Activated CD4-positive, alpha-beta T cell treated with anti-CD3 and anti-CD28 coated beads, Interleukin-2, amount 10 ng/mL, durations not matched to agents 7 days and 5 days (primary cell): Measurements from ENCODE around the gene GALNT14. TPM values are rescaled to one million over a fixed set of nuclear protein-coding genes. Genes with fewer than 3 reads are reported as not detected.

Experiments used
- CTCF ChIA-PET: fragments of 350-600 bp; sonication (Branson Sonifier 250); formaldehyde crosslinking; loops from one replicate; lab custom pipeline; 2021; ENCODE audit warnings: antibody characterized with exemption; lab: Charles Lee
- POLR2A ChIA-PET: fragments of 350-600 bp; sonication (Branson Sonifier 250); formaldehyde crosslinking; loops from one replicate; lab custom pipeline; 2021; ENCODE audit warnings: antibody characterized with exemption; lab: Charles Lee
- DNase-seq: peaks from one replicate; pipeline ENCODE4 v3.0.0-alpha.2; 2020
- H3K27ac Mint-ChIP-seq: one replicate; pipeline ENCODE4 v1.8.0; 2021; ENCODE audit warnings: mild to moderate bottlenecking, moderate library complexity, mixed read lengths
- H3K27me3 Mint-ChIP-seq: one replicate; pipeline ENCODE4 v1.8.0; 2021; ENCODE audit warnings: mixed read lengths
- H3K36me3 Mint-ChIP-seq: one replicate; pipeline ENCODE4 v1.8.0; 2021; ENCODE audit warnings: low read depth, mixed read lengths
- H3K4me1 Mint-ChIP-seq: one replicate; pipeline ENCODE4 v1.8.0; 2021; ENCODE audit warnings: mixed read lengths
- H3K4me3 Mint-ChIP-seq: one replicate; pipeline ENCODE4 v1.8.0; 2021; ENCODE audit warnings: mild to moderate bottlenecking, moderate library complexity, mixed read lengths
- H3K9me3 Mint-ChIP-seq: one replicate; pipeline ENCODE4 v1.8.0; 2021; ENCODE audit warnings: mixed read lengths
- total RNA-seq, 2 experiments: library from RNA; stranded (reverse); gene quantifications; one replicate each; pipeline ENCODE4 v1.2.3, GENCODE V29; 2021

The GALNT14 gene
- total RNA-seq, 2 experiments from 2014 or later = not detected

GRCh38 chr2:31078011-31078410 lies 60.2 kb downstream of the GALNT14 start:
- H3K9me3 Mint-ChIP-seq = no peaks in the 10 kb centered on the region
- no peaks in the 10 kb centered on the region for H3K4me1 Mint-ChIP-seq
- no peak for DNase-seq
- no peak overlapping the region for H3K4me3 Mint-ChIP-seq
- ChIA-PET POLR2A (no interaction called here), CTCF (interaction anchor here (1.3 kb wide), 1 partner anchor 366 kb away, joined by 3 read pairs; no protein-coding TSS in a partner anchor)
- H3K36me3 Mint-ChIP-seq = no peaks in the 10 kb centered on the region
- H3K27me3 Mint-ChIP-seq = peaks cover 7% of the 10 kb centered on the region
- no peak overlapping the region for H3K27ac Mint-ChIP-seq

GRCh38 chr2:31075941-31076590 lies 62.2 kb downstream of the GALNT14 start:
- peaks cover 5% of the 10 kb centered on the region for H3K27me3 Mint-ChIP-seq
- POLR2A ChIA-PET = no interaction called here
- H3K27ac Mint-ChIP-seq = no peak overlapping the region
- H3K4me3 Mint-ChIP-seq = no peak overlapping the region
- no peaks in the 10 kb centered on the region for H3K4me1 Mint-ChIP-seq
- no peaks in the 10 kb centered on the region for H3K9me3 Mint-ChIP-seq
- no peaks in the 10 kb centered on the region for H3K36me3 Mint-ChIP-seq
- DNase-seq = no peak
- CTCF ChIA-PET = no interaction called here

- H3K36me3 Mint-ChIP-seq = no peaks in the 10 kb centered on the region
- H3K27me3 Mint-ChIP-seq = peaks cover 5% of the 10 kb centered on the region
- no peak for DNase-seq
- no peak overlapping the region for H3K4me3 Mint-ChIP-seq
- H3K9me3 Mint-ChIP-seq = no peaks in the 10 kb centered on the region
- no peaks in the 10 kb centered on the region for H3K4me1 Mint-ChIP-seq
- no peak overlapping the region for H3K27ac Mint-ChIP-seq
- ChIA-PET POLR2A (no interaction called here), CTCF (no interaction called here)
These were observed 62.8 kb downstream of the GALNT14 start for GRCh38 chr2:31075431-31075830.

GRCh38 chr2:31071741-31072140 lies 66.5 kb downstream of the GALNT14 start:
- Mint-ChIP-seq H3K36me3 (no peaks in the 10 kb centered on the region), H3K27me3 (no peaks in the 10 kb centered on the region), H3K4me3 (no peak overlapping the region), H3K9me3 (no peaks in the 10 kb centered on the region), H3K4me1 (no peaks in the 10 kb centered on the region), H3K27ac (no peak overlapping the region)
- ChIA-PET CTCF (no interaction called here), POLR2A (no interaction called here)
- DNase-seq = no peak

- POLR2A ChIA-PET = no interaction called here
- H3K9me3 Mint-ChIP-seq = no peaks in the 10 kb centered on the region
- H3K27ac Mint-ChIP-seq = no peak overlapping the region
- DNase-seq = no peak
- H3K27me3 Mint-ChIP-seq = no peaks in the 10 kb centered on the region
- no peaks in the 10 kb centered on the region for H3K36me3 Mint-ChIP-seq
- H3K4me3 Mint-ChIP-seq = no peak overlapping the region
- CTCF ChIA-PET = no interaction called here
- H3K4me1 Mint-ChIP-seq = no peaks in the 10 kb centered on the region
These were observed 67.7 kb downstream of the GALNT14 start for GRCh38 chr2:31070339-31071125.

GRCh38 chr2:31069643-31070325 lies 68.5 kb downstream of the GALNT14 start:
- Mint-ChIP-seq H3K27ac (no peak overlapping the region), H3K36me3 (no peaks in the 10 kb centered on the region), H3K27me3 (no peaks in the 10 kb centered on the region), H3K4me3 (no peak overlapping the region), H3K9me3 (no peaks in the 10 kb centered on the region), H3K4me1 (no peaks in the 10 kb centered on the region)
- ChIA-PET CTCF (no interaction called here), POLR2A (no interaction called here)
- no peak for DNase-seq

- Mint-ChIP-seq H3K27ac (no peak overlapping the region), H3K4me3 (no peak overlapping the region), H3K36me3 (no peaks in the 10 kb centered on the region), H3K4me1 (no peaks in the 10 kb centered on the region), H3K27me3 (peaks cover 4% of the 10 kb centered on the region), H3K9me3 (no peaks in the 10 kb centered on the region)
- no peak for DNase-seq
- ChIA-PET CTCF (no interaction called here), POLR2A (no interaction called here)
These were observed 71.0 kb downstream of the GALNT14 start for GRCh38 chr2:31067259-31067658.

- Mint-ChIP-seq H3K27me3 (peaks cover 7% of the 10 kb centered on the region), H3K9me3 (no peaks in the 10 kb centered on the region), H3K27ac (no peak overlapping the region), H3K36me3 (no peaks in the 10 kb centered on the region), H3K4me1 (no peaks in the 10 kb centered on the region), H3K4me3 (no peak overlapping the region)
- DNase-seq = no peak
- ChIA-PET POLR2A (no interaction called here), CTCF (no interaction called here)
These were observed 71.7 kb downstream of the GALNT14 start for GRCh38 chr2:31066551-31066950.

- POLR2A ChIA-PET = no interaction called here
- Mint-ChIP-seq H3K27ac (no peak overlapping the region), H3K36me3 (no peaks in the 10 kb centered on the region), H3K4me1 (no peaks in the 10 kb centered on the region), H3K9me3 (no peaks in the 10 kb centered on the region), H3K27me3 (peaks cover 7% of the 10 kb centered on the region), H3K4me3 (no peak overlapping the region)
- DNase-seq = no peak
- CTCF ChIA-PET = no interaction called here
These were observed 72.2 kb downstream of the GALNT14 start for GRCh38 chr2:31066086-31066485.

GRCh38 chr2:31065356-31065755 lies 72.9 kb downstream of the GALNT14 start:
- peaks cover 7% of the 10 kb centered on the region for H3K27me3 Mint-ChIP-seq
- ChIA-PET CTCF (no interaction called here), POLR2A (no interaction called here)
- H3K9me3 Mint-ChIP-seq = no peaks in the 10 kb centered on the region
- H3K36me3 Mint-ChIP-seq = no peaks in the 10 kb centered on the region
- no peak overlapping the region for H3K27ac Mint-ChIP-seq
- DNase-seq = no peak
- H3K4me3 Mint-ChIP-seq = no peak overlapping the region
- H3K4me1 Mint-ChIP-seq = no peaks in the 10 kb centered on the region

- Mint-ChIP-seq H3K4me1 (no peaks in the 10 kb centered on the region), H3K36me3 (no peaks in the 10 kb centered on the region)
These were observed 77.8 kb downstream of the GALNT14 start for GRCh38 chr2:31060397-31060796.

GRCh38 chr2:31058096-31059035 lies 79.9 kb downstream of the GALNT14 start:
- DNase-seq = no peak
- CTCF ChIA-PET = interaction anchor here (0.6 kb wide), 1 partner anchor 345 kb away, joined by 3 read pairs; no protein-coding TSS in a partner anchor
- no peak overlapping the region for H3K27ac Mint-ChIP-seq

More at GRCh38 chr2:31060397-31060796, 77.8 kb downstream of the GALNT14 start:
- ChIA-PET CTCF (interaction anchor here (1.7 kb wide), 1 partner anchor 27 kb away, joined by 3 read pairs; no protein-coding TSS in a partner anchor), POLR2A (no interaction called here)
- Mint-ChIP-seq H3K9me3 (no peaks in the 10 kb centered on the region), H3K27me3 (peaks cover 7% of the 10 kb centered on the region), H3K27ac (no peak overlapping the region), H3K4me3 (no peak overlapping the region)
- DNase-seq = no peak

More at GRCh38 chr2:31058096-31059035, 79.9 kb downstream of the GALNT14 start:
- Mint-ChIP-seq H3K4me1 (no peaks in the 10 kb centered on the region), H3K9me3 (no peaks in the 10 kb centered on the region), H3K27me3 (peaks cover 7% of the 10 kb centered on the region), H3K36me3 (no peaks in the 10 kb centered on the region), H3K4me3 (no peak overlapping the region)
- POLR2A ChIA-PET = no interaction called here
